ENCODE data around the gene NUP133. TPM values are rescaled to one million over a fixed set of nuclear protein-coding genes. Genes with fewer than 3 reads are reported as not detected.

The NUP133 gene
- total RNA-seq, 1 donor from 2014 or later = 66.1 TPM

GRCh38 chr1:229537894-229538293 lies 29.8 kb upstream of the NUP133 start:
- Mint-ChIP-seq H3K9me3 (no peaks in the 10 kb centered on the region), H3K4me3 (no peak overlapping the region), H3K36me3 (ENCODE audit: low read depth) (peaks cover 17% of the 10 kb centered on the region), H3K27me3 (ENCODE audit: low read depth) (no peaks in the 10 kb centered on the region), H3K27ac (ENCODE audit: unreplicated experiment) (no peak overlapping the region), H3K4me1 (no peaks in the 10 kb centered on the region)
- no peak for TF ChIP-seq CTCF (conservative IDR thresholded peaks at IDR 0.05)
- no peak for DNase-seq (ENCODE audit: low read depth, low spot score)

- DNase-seq (ENCODE audit: low read depth, low spot score) = no peak
- TF ChIP-seq CTCF (conservative IDR thresholded peaks at IDR 0.05) = no peak
- no peaks in the 10 kb centered on the region for H3K4me1 Mint-ChIP-seq
- H3K27me3 Mint-ChIP-seq (ENCODE audit: low read depth) = no peaks in the 10 kb centered on the region
- H3K4me3 Mint-ChIP-seq = no peak overlapping the region
- no peak overlapping the region for H3K27ac Mint-ChIP-seq (ENCODE audit: unreplicated experiment)
- peaks cover 10% of the 10 kb centered on the region for H3K36me3 Mint-ChIP-seq (ENCODE audit: low read depth)
- no peaks in the 10 kb centered on the region for H3K9me3 Mint-ChIP-seq
Measured at GRCh38 chr1:229536982-229537381, 28.8 kb upstream of the NUP133 start.

- no peaks in the 10 kb centered on the region for H3K4me1 Mint-ChIP-seq
- no peak for TF ChIP-seq CTCF (conservative IDR thresholded peaks at IDR 0.05)
Measured at GRCh38 chr1:229535230-229535629, 27.1 kb upstream of the NUP133 start.

GRCh38 chr1:229531326-229531725 lies 23.2 kb upstream of the NUP133 start:
- Mint-ChIP-seq H3K9me3 (no peaks in the 10 kb centered on the region), H3K27me3 (ENCODE audit: low read depth) (no peaks in the 10 kb centered on the region), H3K27ac (ENCODE audit: unreplicated experiment) (no peak overlapping the region), H3K36me3 (ENCODE audit: low read depth) (peaks cover 11% of the 10 kb centered on the region), H3K4me1 (no peaks in the 10 kb centered on the region), H3K4me3 (no peak overlapping the region)
- no peak for DNase-seq (ENCODE audit: low read depth, low spot score)
- TF ChIP-seq CTCF (conservative IDR thresholded peaks at IDR 0.05) = no peak

More at GRCh38 chr1:229535230-229535629, 27.1 kb upstream of the NUP133 start:
- no peaks in the 10 kb centered on the region for H3K9me3 Mint-ChIP-seq
- H3K27ac Mint-ChIP-seq (ENCODE audit: unreplicated experiment) = no peak overlapping the region
- no peak for DNase-seq (ENCODE audit: low read depth, low spot score)
- peaks cover 10% of the 10 kb centered on the region for H3K36me3 Mint-ChIP-seq (ENCODE audit: low read depth)
- no peaks in the 10 kb centered on the region for H3K27me3 Mint-ChIP-seq (ENCODE audit: low read depth)
- no peak overlapping the region for H3K4me3 Mint-ChIP-seq

GRCh38 chr1:229529639-229530038 lies 21.5 kb upstream of the NUP133 start:
- H3K9me3 Mint-ChIP-seq = no peaks in the 10 kb centered on the region
- DNase-seq (ENCODE audit: low read depth, low spot score) = no peak
- no peak overlapping the region for H3K4me3 Mint-ChIP-seq
- H3K4me1 Mint-ChIP-seq = no peaks in the 10 kb centered on the region
- H3K27me3 Mint-ChIP-seq (ENCODE audit: low read depth) = no peaks in the 10 kb centered on the region
- no peak overlapping the region for H3K27ac Mint-ChIP-seq (ENCODE audit: unreplicated experiment)
- peaks cover 10% of the 10 kb centered on the region for H3K36me3 Mint-ChIP-seq (ENCODE audit: low read depth)
- no peak for TF ChIP-seq CTCF (conservative IDR thresholded peaks at IDR 0.05)

- DNase-seq (ENCODE audit: low read depth, low spot score) = no peak
- Mint-ChIP-seq H3K4me1 (no peaks in the 10 kb centered on the region), H3K36me3 (ENCODE audit: low read depth) (peaks cover 5% of the 10 kb centered on the region), H3K27me3 (ENCODE audit: low read depth) (no peaks in the 10 kb centered on the region), H3K27ac (ENCODE audit: unreplicated experiment) (no peak overlapping the region), H3K4me3 (no peak overlapping the region), H3K9me3 (no peaks in the 10 kb centered on the region)
- TF ChIP-seq CTCF (conservative IDR thresholded peaks at IDR 0.05) = no peak
Measured at GRCh38 chr1:229526695-229527094, 18.6 kb upstream of the NUP133 start.

All from neural crest cell (in vitro differentiated cells).